AML-193 (cell line): ENCODE data around the gene KCTD13.
A peak's percentile ranks its signal among the peaks of the same experiment; 100 is the strongest.
"Not testable (repeated sequence)": the region's sequence is repeated elsewhere in the genome, so short reads cannot be mapped to it uniquely, and the experiment has no call there.

ENCODE experiments used
- DNase-seq, 2 experiments: peaks; one replicate each; lab custom pipeline; 2025; lab: John Stamatoyannopoulos, UW

KCTD13 gene

DNA sequence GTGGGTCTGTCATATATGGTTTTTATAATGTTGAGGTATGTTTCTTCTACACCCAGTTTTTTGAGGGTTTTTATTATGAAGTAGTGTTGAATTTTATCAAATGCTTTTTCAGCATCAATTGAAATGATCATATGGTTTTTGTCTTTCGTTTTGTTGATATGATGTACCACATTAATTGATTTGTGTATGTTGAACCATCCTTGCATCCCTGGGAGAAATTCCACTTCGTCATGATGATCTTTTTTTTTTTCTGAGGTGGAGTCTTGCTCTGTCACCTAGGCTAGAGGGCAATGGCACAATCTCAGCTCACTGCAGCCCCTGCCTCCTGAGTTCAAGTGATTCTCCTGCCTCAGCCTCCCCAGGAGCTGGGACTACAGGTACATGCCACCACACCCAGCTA lies 21.9 kb upstream of the KCTD13 start:
- DNase-seq = no peak

DNA sequence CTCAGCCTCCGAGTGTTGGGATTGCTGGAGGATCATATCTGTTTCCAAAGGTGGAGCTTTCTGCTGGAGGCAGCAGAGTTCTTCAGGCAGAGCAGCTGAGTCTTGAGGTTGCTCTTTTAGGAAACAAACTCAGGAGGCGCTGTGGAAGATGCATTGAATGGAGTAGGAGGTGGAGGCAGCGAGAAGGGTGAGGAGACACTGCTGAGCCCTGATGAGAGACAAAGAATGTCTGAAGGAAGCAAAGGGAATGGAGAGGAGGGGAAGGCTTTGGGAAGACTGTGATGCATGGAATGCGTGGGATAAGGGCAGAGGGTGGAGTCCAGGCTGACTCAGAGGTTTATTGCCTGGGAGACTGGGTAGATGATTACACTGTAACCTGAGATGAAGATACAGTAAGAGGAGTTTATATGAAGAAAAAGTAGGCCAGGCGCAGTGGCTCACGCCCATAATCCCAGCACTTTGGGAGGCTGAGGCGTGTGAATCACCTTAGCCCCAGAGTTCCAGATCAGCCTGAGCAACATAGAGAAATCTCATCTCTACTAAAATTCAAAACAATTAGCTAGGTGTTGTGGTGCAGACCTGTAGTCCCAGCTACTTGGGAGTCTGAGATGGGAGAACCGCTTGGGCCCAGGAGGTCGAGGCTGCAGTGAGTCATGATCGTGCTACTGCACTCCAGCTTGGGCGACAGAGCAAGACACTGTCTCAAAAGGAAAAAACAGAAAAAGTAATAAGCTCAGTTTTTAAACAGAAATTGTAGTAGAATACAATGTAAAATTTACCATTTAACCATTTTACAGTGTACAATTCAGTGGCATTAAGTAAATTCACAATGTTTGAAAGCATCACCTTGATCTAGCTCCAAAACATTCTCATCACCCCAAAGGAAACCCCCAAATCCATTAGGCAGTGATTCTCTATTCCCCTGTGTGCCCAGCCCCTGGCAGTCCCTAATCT lies 18.1 kb upstream of the KCTD13 start:
- no peak for DNase-seq

DNA sequence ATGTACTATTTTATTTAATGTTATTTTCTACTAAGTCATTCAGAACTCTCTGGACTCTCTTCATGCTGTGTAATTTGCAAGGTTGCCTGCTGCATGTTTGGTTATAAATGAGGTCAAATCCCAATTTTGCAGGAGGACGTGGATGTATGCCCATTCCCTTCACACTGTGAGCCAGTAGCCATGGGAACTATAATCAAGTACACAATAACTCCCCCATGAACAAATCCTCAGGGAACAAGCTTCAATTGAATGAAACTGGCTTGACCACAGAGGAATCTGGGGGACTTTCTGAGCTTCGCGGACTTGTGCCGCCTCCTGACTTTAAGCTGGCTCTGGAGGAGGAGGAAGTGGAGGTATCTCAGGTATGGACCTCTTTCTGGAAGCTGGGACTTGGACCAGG lies 14.6 kb upstream of the KCTD13 start:
- DNase-seq = no peak

DNA sequence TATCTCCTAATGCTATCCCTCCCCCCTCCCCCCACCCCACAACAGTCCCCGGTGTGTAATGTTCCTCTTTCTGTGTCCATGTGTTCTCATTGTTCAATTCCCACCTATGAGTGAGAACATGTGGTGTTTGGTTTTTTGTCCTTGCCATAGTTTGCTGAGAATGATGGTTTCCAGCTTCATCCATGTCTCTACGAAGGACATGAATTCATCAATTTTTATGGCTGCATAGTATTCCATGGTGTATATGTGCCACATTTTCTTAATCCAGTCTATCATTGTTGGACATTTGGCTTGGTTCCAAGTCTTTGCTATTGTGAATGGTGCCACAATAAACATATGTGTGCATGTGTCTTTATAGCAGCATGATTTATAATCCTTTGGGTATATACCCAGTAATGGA lies 5.7 kb upstream of the KCTD13 start:
- DNase-seq = not testable (repeated sequence)

DNA sequence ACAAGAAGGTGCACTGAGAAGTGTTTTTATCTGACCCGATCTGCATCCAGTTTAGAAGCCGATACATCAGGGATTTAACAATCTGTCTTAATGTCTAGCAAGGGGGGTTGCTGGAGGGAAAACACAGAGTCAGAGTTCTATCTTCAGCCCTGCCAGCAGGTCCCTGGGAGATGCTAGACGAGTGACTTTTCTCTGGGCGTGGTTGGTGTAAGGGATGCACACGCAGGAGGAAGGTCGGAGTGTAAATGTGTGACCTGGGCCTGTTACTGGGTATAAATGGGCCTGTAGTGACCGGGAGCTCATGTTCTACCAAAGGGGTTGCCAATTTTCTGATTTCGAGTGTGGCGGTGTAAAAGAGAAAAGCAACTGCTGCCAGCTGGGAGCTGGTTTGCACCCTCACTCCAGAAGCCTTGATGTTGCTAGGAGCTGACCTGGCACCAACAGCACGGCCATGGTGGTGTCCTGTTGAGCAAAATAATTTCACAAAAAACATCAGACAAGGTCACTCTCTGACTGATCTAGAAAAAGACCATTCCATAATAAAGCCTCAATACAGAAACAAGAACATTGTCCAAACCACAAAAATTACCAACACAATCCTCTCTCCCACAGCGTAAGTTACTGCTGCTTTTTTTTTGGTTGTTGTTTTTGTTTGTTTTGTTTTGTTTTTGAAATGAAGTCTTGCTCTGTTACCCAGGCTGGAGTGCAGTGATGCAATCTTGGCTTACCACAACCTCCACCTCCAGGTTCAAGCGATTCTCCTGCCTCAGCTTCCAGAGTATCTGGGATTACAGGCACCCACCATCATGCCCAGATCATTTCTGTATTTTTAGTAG lies 1.3 kb upstream of the KCTD13 start:
- DNase-seq = no peak

DNA sequence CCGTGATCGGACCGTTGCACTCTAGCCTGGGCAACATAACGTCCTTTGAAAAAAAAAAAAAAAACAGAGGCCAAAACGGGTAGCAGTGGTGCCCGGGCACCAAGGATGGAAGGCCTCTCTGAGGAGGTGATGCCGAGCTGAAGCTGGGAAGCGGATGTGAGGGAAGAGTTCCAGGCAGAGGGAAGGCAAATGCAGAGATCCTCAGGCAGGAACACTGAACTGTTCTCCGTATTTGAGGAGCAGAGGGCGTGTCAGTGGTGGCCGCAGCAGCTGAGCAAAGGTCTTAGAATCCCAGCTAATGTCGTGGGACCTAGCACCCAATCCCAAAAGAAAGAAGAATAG lies 656 bp upstream of the KCTD13 start:
- DNase-seq = no peak

DNA sequence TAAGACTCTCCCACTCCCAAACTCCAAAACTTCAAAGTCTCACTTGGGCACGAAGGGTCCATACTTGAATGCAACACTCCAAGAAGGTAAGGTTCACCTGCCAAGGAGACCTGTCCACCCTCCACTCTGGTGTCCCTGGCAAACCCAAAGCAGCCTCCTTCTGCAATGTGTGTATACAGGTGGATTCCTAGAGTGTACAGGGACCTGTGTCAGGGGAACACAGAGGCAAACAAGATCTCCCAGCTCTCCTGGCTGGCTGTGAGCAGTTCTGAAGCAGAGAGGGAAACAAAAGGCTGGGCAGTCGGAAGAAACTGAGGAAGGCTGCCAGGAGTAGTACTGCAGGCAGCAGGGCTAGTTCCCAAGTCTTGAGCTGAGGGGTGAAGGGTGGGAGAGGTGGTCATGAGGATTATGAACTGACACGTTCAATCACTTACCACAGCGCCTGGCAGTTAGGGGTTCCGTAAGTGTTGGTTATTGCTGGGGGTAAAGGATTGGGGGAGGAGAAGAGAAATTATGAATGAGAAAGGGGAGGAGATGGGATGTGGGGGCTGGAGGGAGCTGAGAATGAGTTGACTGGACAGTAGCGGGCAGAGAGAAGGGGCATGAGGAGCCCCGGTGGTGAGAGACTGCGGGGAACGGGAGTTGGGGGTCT lies 795 bp downstream of the KCTD13 start:
- no peak for DNase-seq

DNA sequence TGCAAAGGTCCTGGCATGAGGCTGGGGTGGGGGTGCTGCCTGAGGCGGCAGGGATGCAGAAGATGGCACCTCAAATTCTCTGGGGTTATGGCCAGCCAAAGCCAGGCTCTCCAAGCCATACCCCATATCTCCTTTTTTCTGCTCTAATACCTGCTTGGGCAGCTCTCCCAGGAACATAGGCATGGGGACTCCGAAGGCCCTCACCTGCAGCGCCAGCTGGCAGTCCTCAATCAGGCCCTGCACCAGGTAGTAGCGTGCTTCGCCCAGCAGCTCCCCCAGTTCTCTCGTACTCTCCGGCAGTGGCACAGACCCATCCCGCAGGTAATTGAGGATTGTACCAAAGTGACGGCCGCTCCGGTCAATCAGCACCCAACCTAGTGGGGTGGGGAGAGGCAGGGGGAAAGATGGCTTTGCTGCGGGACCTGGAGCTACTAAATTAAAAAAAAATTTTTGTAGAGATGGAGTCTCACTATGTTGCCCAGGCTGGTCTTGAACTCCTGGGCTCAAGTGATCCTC lies 3.0 kb downstream of the KCTD13 start:
- DNase-seq = no peak

DNA sequence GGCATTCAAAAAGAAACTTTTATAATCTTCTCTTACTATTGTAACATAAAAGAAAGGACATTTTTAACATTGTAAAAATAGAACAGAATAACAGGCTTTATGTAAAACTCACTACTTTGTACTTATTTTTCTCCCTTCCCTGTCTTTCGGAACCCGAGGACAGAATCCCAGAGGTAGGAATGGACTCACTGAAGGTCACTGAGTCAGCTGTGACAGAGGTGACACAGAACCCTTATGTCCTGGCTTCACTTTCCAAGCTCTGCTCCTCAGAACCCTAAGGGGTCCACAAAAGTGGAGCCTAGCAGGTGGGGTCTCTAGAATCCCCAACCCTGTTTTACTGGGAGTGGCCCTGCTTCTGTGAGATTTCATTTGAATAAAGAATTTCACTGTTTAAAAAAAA lies 3.7 kb downstream of the KCTD13 start:
- no peak for DNase-seq

DNA sequence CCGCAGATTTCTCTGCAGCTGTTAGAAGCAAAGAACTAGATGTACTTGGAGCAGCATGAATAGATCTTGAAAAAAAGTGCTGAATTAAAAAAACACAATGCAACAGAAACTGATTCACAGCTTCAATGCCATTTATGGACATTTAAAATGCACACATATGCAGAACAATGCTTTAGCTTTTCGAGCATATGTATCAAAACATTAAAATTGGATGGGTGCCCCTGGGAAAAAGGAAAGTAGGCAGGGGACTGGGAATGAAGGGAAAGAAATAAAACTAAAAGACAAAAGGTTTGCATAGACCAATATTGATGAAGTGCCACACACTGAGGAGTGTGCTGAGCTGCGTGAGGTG lies 5.0 kb downstream of the KCTD13 start:
- no peak for DNase-seq

DNA sequence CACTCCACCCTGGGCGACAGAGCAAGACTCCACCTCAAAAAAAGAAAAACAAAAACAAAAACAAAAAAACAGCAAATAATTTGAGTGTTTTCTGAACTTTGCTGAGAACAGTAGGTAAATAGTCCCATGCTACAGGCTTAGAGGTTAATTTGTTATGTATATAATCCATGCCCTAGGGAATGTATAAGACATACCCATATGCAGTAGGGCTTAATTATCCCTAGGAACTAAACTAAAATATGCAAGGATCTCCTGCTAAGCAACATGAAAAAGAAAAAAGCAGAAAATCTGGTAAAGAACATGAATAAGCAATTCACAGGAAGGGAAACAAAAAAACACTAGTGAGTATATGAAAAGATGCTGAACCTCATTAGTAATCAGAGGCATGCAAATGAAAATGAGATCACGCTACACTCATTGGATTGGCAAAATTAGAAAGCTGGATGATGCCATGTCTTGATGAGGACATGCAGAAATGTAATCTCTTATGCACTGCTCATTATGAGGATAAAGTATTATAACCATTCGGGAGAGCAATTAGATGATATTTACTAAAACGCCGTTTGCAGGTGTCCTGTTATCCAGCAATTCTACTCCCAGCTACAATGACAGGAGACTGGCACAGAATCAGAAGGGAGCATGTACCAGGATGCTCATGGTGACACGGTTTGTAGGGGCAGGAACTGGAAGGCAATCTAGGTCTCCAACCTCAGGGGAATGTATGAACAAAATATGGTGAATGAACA lies 5.6 kb downstream of the KCTD13 start:
- no peak for DNase-seq

DNA sequence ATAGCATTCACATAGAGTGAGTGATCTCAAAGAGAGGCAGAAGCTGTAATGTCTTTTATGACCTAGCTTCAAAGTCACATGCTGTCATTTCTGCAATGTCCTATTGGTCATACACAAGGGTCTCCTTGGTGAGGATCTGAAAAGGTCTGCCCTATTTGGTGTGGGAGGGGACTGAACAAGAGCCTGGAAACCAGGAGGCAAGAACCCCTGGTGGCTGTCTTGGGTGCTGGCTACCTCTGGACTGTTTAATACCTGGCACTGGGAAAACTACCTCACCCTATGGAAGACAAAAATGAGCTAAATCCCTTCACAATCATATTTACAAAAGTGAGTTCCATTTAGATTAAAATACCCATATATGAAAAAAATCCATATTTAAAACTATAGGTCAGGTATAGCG lies 9.0 kb downstream of the KCTD13 start:
- no peak for DNase-seq

DNA sequence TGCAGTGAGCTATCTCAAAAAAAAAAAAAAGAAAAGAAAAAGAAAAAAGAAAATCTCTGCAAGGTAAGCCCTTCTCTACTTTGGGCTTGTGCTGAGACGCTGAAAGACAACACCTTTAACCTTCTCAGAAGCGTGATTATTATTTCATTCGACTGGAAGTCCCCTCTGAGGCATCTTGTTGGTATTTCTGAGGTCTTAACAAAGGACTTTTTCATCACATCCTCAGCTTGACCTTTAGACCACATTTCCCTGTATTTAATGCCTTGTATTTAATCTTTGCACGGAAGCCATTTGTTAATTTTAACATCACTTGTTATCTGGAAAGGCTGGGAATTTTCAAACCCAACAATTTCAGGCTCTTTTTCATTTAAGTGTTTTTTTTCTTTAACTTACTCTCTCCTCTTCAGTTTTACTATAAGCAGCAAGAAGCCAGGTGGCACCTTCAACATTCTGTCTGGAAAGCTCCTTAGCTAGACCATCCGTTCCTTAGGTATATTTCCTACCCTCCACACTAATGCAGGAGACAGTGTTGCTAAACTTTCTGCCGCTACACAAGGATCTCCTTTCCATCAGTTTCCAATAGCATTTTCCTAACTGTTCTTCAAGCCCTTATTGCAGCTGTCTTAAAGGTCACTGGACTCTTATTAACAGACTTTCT lies 10.3 kb downstream of the KCTD13 start:
- no peak for DNase-seq

DNA sequence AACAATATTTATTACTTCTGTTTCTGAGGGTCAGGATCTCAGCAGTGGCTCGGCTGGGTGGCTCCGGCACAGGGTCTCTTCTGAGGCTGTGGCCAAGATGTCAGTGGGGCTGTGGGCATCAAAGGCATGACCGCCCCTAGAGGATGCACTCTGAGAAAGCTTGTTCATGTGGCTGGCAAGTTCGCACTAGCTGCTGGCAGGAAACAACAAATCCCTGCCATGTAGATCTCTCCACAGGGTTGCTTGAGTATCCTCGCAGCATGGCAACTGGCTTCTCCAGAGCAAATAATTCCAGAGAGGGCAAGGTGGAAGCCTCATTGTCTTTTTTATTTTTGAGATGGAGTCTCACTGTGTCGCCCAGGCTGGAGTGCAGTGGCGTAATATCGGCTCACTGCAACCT lies 12.5 kb downstream of the KCTD13 start:
- DNase-seq = no peak

DNA sequence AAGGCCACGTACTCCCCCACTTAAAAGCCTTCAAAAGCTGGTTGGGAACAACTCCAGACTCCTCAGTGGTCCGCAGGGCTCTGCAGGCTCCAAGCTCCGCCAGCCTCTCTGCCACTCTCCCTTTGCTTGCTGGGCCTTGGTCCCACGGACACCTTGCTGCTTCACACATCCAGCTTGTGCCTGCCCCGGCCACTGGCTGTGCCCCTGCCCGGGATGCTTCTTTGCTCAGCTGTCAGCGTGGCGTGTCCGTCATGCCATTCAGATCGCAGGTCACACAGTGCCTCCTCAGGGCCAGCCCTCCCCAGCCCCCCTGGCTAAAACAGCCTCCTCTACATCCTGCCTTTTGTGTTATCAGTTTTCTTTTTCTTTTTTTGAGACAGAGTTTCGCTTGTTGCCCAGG lies 13.9 kb downstream of the KCTD13 start:
- no peak for DNase-seq

DNA sequence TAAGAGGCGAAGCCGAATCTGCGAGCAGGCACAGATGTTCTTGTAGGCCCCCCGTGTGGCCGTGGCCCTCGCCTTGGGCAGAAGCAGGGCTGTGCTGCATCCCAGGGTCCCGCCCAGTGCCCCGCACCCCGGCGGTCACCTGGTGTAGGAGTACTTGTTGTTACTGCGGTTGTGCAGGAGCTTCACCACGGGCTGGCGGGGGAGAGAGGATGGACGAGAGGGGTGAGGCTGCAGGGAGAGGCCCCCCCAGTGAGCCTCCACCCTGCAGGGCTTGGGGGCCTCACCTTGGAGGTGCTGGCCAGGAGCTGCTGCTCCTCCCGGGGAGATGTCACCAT lies 14.4 kb downstream of the KCTD13 start:
- DNase-seq = no peak

DNA sequence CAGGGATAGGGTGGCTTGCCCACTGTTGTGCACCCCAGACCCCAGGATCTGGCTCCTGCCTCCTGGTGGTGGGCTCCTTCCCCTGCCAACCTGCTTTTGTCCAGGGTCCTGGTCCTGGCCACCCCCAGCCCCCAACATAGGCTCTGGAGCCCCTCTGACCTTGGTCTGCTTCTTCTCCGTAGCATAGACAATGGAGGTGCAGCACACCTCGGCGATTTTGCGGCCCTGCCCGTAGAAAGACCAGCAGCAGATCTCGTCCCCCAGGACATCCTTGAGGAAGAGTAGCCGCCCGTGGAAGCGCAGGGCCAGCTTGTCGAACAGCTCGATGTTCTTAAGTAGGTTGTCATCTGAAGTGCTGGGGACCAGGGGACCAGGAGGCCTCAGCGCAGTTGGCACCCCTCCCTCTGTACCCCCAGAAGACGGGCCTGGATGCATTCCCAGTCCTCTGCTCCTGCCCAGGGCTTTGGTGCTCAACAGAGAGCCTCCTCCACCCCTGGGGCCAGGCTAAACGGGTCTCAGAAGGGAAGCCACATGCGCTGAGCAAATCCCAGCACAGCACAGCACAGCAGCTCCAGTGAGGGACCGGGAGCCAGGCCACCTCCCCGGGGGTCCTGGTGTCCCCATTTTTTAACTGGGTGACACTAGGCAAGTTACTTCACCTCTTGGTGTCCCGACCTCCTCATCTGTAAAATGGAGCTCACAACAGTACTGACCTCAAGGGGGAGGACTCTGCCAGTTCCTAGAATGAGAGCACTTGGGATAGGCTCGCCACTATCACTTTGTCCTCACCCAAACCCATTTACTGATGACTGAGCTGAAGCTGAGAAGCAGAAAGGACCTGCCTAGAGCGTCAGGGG lies 15.0 kb downstream of the KCTD13 start:
- no peak for DNase-seq

DNA sequence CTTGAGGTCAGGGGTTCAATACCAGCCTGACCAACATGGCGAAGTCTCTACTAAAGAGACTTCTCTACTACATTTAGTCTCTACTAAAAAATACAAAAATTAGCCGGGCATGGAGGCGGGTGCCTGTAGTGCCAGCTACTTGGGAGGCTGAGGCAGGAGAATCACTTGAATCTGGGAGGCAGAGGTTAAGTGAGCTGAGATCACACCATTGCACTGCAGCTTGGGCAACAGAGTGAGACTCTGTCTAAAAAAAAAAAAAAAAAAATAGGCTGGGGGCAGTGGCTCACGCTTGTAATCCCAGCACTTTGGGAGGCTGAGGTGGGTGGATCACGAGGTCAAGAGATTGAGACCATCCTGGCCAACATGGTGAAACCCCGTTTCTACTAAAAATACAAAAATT lies 16.2 kb downstream of the KCTD13 start:
- DNase-seq = not testable (repeated sequence)

DNA sequence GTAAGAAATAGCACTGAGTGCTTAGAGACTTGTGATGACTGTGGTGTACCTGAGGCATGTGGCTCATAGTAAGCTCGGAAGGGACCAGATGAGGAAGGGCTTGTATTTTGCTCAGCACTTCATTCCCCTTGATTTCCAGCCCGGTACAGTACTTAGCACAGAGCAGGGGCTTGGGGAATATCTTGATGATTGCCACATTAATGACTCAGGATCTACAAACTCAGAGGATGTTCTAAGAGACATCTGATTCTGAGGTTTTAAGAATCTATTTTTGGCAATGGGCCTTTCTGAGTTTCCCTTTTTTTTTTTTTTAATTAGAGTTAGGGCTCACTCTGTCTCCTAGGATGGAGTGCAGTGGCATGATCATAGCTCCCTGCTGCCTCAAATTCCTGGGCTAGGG lies 16.6 kb downstream of the KCTD13 start:
- DNase-seq = peak; percentile 14 to 21

DNA sequence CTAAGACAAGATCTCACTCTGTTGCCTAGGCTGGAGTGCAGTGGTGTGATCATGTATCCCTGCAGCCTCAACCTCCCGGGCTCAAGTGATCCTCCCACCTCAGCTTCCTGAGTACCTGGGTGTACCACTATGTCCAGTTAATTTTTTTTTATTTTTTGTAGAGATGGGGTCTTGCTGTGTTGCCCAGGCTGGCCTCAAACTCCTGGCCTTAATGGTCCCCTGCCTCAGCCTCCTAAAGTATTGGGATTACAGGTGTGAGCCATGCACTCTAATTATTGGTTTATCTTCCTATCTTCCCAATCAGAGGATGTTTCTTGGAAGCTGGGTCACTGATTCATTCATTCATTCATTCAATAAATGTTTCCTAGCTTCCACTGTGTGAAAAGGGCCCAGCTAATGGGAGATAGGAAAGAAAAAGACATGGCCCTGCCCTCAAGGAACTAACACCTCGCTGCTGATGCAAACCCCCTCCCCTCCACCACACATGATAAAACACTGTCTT lies 17.3 kb downstream of the KCTD13 start:
- no peak for DNase-seq
